Measurements from ENCODE around the gene SDCCAG8.

DNA sequence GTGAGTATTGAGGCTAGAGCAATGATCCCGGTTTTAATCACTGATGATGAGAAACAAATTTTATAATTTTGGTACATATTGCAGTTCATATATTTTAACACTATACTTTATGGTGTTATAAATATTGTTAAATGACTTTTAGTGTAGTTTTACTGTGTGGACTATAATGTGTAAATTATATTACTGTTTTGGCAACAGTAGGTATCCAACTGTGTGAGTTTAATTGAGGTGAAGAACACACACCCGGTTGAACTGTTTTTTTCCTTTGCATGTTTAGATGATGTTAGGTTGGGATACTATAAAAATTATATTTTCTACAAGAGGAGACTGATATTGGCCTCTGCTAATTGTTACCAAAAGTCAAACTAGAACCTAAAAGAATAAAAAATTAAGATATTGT lies 166.5 kb downstream of the SDCCAG8 start:
- TF ChIP-seq, protein P1, sequence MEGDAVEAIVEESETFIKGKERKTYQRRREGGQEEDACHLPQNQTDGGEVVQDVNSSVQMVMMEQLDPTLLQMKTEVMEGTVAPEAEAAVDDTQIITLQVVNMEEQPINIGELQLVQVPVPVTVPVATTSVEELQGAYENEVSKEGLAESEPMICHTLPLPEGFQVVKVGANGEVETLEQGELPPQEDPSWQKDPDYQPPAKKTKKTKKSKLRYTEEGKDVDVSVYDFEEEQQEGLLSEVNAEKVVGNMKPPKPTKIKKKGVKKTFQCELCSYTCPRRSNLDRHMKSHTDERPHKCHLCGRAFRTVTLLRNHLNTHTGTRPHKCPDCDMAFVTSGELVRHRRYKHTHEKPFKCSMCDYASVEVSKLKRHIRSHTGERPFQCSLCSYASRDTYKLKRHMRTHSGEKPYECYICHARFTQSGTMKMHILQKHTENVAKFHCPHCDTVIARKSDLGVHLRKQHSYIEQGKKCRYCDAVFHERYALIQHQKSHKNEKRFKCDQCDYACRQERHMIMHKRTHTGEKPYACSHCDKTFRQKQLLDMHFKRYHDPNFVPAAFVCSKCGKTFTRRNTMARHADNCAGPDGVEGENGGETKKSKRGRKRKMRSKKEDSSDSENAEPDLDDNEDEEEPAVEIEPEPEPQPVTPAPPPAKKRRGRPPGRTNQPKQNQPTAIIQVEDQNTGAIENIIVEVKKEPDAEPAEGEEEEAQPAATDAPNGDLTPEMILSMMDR (IDR thresholded peaks at IDR 0.05): no peak
- no peak for TF ChIP-seq POLR2A (IDR thresholded peaks at IDR 0.05; ENCODE audit: low read depth)
- TF ChIP-seq EP300 (IDR thresholded peaks at IDR 0.05): no peak

Measured in esophagus muscularis mucosa (tissue), 4 donors.